SK-N-SH (cell line): ENCODE measurements around the gene WNT4. TPM values are rescaled to one million over a fixed set of nuclear protein-coding genes. Genes with fewer than 3 reads are reported as not detected.

Experiments used
- CTCF ChIA-PET: fragments of 300-600, 350-600 bp; formaldehyde crosslinking; extraction: SDS; loops from one replicate; lab custom pipeline; 2021; lab: Yijun Ruan, JAX
- POLR2A ChIA-PET: fragments of 350-600 bp; sonication (Branson Sonifier 250); formaldehyde crosslinking; extraction: SDS; loops from one replicate; lab custom pipeline; 2020; ENCODE audit warnings: antibody characterized with exemption, inconsistent platforms; lab: Yijun Ruan, JAX
- DNase-seq: peaks from one replicate; pipeline ENCODE4 v3.0.0; 2012
- H2AFZ ChIP-seq: fragments of 200-600 bp; sonication (generic); 2 replicates; pipeline ENCODE4 v1.8.1; 2016; ENCODE audit warnings: antibody characterized with exemption, mild to moderate bottlenecking, low read depth
- H3F3A ChIP-seq: fragments of 200-600 bp; sonication (generic); replicated peaks from 2 replicates; pipeline ENCODE3; 2016; ENCODE audit warnings: antibody characterized with exemption, mild to moderate bottlenecking; ENCODE audit not compliant: insufficient read depth
- H3K27ac ChIP-seq, 2 experiments: fragments of 200-500 bp in 1 of 2; fragments of 200-600 bp in 1 of 2; sonication (Bioruptor generic) in 1 of 2; sonication (generic), shearing (Covaris generic) in 1 of 2; 2 replicates each; pipeline versions ENCODE4 v1.5.1 to v1.6.1; 2014 to 2016; ENCODE audit warnings: low read depth in 2 of 2, inconsistent platforms in 1 of 2, low read length in 1 of 2, mild to moderate bottlenecking in 1 of 2, mixed read lengths in 1 of 2
- H3K27me3 ChIP-seq: fragments of 200-600 bp; sonication (generic), shearing (Covaris generic); 2 replicates; pipeline ENCODE4 v1.6.1; 2016; ENCODE audit warnings: mixed run types; ENCODE audit not compliant: insufficient read depth
- H3K36me3 ChIP-seq, 2 experiments: fragments of 200-500 bp in 1 of 2; fragments of 200-600 bp in 1 of 2; sonication (Bioruptor generic) in 1 of 2; sonication (generic) in 1 of 2; replicated peaks in 1 of 2; 2 replicates each; pipeline versions ENCODE3 to v1.5.1; 2014 to 2016; ENCODE audit warnings: low read length in 1 of 2, mild to moderate bottlenecking in 1 of 2; ENCODE audit not compliant: insufficient read depth in 2 of 2, control insufficient read depth in 1 of 2
- H3K4me1 ChIP-seq, 2 experiments: fragments of 200-500 bp in 1 of 2; fragments of 200-600 bp in 1 of 2; sonication (Bioruptor generic) in 1 of 2; sonication (generic), shearing (Covaris generic) in 1 of 2; 2 replicates each; pipeline versions ENCODE4 v1.5.1 to v1.6.1; 2014 to 2016; ENCODE audit warnings: low read depth in 1 of 2, low read length in 1 of 2, mixed run types in 1 of 2; ENCODE audit not compliant: insufficient read depth in 2 of 2, control insufficient read depth in 1 of 2
- H3K4me2 ChIP-seq: fragments of 200-600 bp; sonication (generic), shearing (Covaris generic); 2 replicates; pipeline ENCODE4 v1.6.1; 2017; ENCODE audit warnings: mixed run types
- H3K4me3 ChIP-seq, 2 experiments: fragments of 200-500 bp in 1 of 2; fragments of 200-600 bp in 1 of 2; sonication (Bioruptor generic) in 1 of 2; sonication (generic), shearing (Covaris generic) in 1 of 2; 2 replicates each; pipeline versions ENCODE4 v1.5.1 to v1.8.1; 2014 to 2016; ENCODE audit warnings: low read depth in 2 of 2, inconsistent platforms in 1 of 2, low read length in 1 of 2, mild to moderate bottlenecking in 1 of 2, mixed read lengths in 1 of 2, moderate library complexity in 1 of 2
- H3K79me2 ChIP-seq: fragments of 200-600 bp; sonication (generic); 2 replicates; pipeline ENCODE4 v1.8.1; 2017; ENCODE audit warnings: mild to moderate bottlenecking; ENCODE audit not compliant: insufficient read depth
- H3K9ac ChIP-seq: fragments of 200-600 bp; sonication (generic); 2 replicates; pipeline ENCODE4 v1.6.1; 2017; ENCODE audit warnings: mixed run types
- H3K9me2 ChIP-seq: fragments of 200-600 bp; sonication (generic); 2 replicates; pipeline ENCODE4 v1.6.1; 2017; ENCODE audit warnings: mixed run types
- H3K9me3 ChIP-seq: fragments of 200-600 bp; sonication (generic); 2 replicates; pipeline ENCODE4 v1.6.1; 2017; ENCODE audit warnings: mixed run types, mild to moderate bottlenecking, moderate library complexity
- H4K20me1 ChIP-seq: fragments of 200-600 bp; sonication (generic); 2 replicates; pipeline ENCODE4 v1.6.1; 2017; ENCODE audit warnings: mild to moderate bottlenecking, mixed run types; ENCODE audit not compliant: insufficient read depth
- CHD2 ChIP-seq: fragments of 150-350 bp; IDR thresholded peaks from 2 replicates; pipeline ENCODE4 v1.6.1; 2018; ENCODE audit warnings: low read length; ENCODE audit not compliant: partially characterized antibody
- ELF1 ChIP-seq: IDR thresholded peaks from 2 replicates; pipeline ENCODE4 v1.4.0; 2012
- EZH2phosphoT487 ChIP-seq: fragments of 200-600 bp; sonication (generic); IDR thresholded peaks from 2 replicates; pipeline ENCODE4 v1.6.1; 2017; ENCODE audit warnings: low read depth, mixed run types, mild to moderate bottlenecking, antibody characterized with exemption, moderate library complexity, borderline replicate concordance
- FOXJ3 ChIP-seq: sonication (generic); formaldehyde crosslinking; IDR thresholded peaks from 2 replicates; pipeline ENCODE4 v1.5.1; 2020; ENCODE audit warnings: mild to moderate bottlenecking, missing genetic modification reagents
- FOXM1 ChIP-seq: IDR thresholded peaks from 2 replicates; pipeline ENCODE4 v1.4.0; 2012; ENCODE audit warnings: low read depth, mild to moderate bottlenecking
- GATA2 ChIP-seq: sonication (generic); formaldehyde crosslinking; IDR thresholded peaks from 2 replicates; pipeline ENCODE4 v1.5.0; 2020; ENCODE audit warnings: mild to moderate bottlenecking, missing genetic modification reagents
- IRF3 ChIP-seq: fragments of 150-350 bp; IDR thresholded peaks from 2 replicates; pipeline ENCODE4 v1.6.1; 2016; ENCODE audit warnings: mild to moderate bottlenecking, low read depth, low read length
- MEF2A ChIP-seq: IDR thresholded peaks from 2 replicates; pipeline ENCODE4 v1.4.0; 2012; ENCODE audit warnings: low read depth, borderline replicate concordance
- NFIC ChIP-seq: IDR thresholded peaks from 2 replicates; pipeline ENCODE4 v1.4.0; 2012; ENCODE audit warnings: borderline replicate concordance
- NRF1 ChIP-seq: IDR thresholded peaks from 2 replicates; pipeline ENCODE4 v1.6.1; 2012; ENCODE audit warnings: low read depth, mild to moderate bottlenecking, low read length
- PBX3 ChIP-seq: IDR thresholded peaks from 2 replicates; pipeline ENCODE4; 2012
- POLR2AphosphoS5 ChIP-seq: IDR thresholded peaks from 2 replicates; pipeline ENCODE4 v1.6.1; 2012; ENCODE audit warnings: low read depth, low read length
- RAD21 ChIP-seq: IDR thresholded peaks from 2 replicates; pipeline ENCODE4 v1.6.1; 2012; ENCODE audit warnings: mild to moderate bottlenecking, low read length
- RFX5 ChIP-seq: IDR thresholded peaks from 2 replicates; pipeline ENCODE4 v1.6.1; 2012; ENCODE audit warnings: mild to moderate bottlenecking, improper control_type of control experiment, low read length
- RXRA ChIP-seq: IDR thresholded peaks from 2 replicates; pipeline ENCODE4 v1.4.0; 2012; ENCODE audit warnings: low read depth, mild to moderate bottlenecking, borderline replicate concordance
- SMC3 ChIP-seq: IDR thresholded peaks from 2 replicates; pipeline ENCODE4 v1.6.1; 2012; ENCODE audit warnings: low read depth, low read length, improper control_type of control experiment
- TEAD4 ChIP-seq: IDR thresholded peaks from 2 replicates; pipeline ENCODE4 v1.4.0; 2012; ENCODE audit warnings: mild to moderate bottlenecking, borderline replicate concordance; ENCODE audit not compliant: insufficient read depth
- YY1 ChIP-seq: IDR thresholded peaks from 2 replicates; pipeline ENCODE4 v1.4.0; 2012; ENCODE audit warnings: low read depth, mild to moderate bottlenecking
- ZBTB33 ChIP-seq: IDR thresholded peaks from 2 replicates; pipeline ENCODE4 v1.4.0; 2012; ENCODE audit warnings: low read depth, borderline replicate concordance
- WGBS: methylation state at CpG from one replicate; pipeline ENCODE4 v1.1.6; 2017; ENCODE audit warnings: low lambda C conversion rate; 5-methylcytosine and 5-hydroxymethylcytosine counted together
- polyA plus RNA-seq, 3 experiments: library from polyadenylated mRNA; depleted of rRNA; stranded (reverse); fragments of >200 nt; gene quantifications; 2 replicates each; pipeline ENCODE4 v1.2.3, GENCODE V29; 2012
- TF ChIP-seq, protein P1 (sequence below): fragments of 150-350 bp; IDR thresholded peaks from 2 replicates; pipeline ENCODE4 v1.6.1; 2017; ENCODE audit warnings: antibody characterized with exemption, low read length, low read depth, borderline replicate concordance

The WNT4 gene
- polyA plus RNA-seq, 1 of the 3 experiments (the other 2 are of a cell fraction): 0.03 TPM

GRCh38 chr1:22102746-22103145, 40.2 kb downstream of the WNT4 start (continued):
- TF ChIP-seq GATA2 (CRISPR knock-in tag): no peak
- no peak for TF ChIP-seq EZH2phosphoT487
- TF ChIP-seq TEAD4: no peak
- TF ChIP-seq FOXJ3 (CRISPR knock-in tag): no peak
- TF ChIP-seq RAD21: no peak
- no peak for TF ChIP-seq NRF1
- no peak for TF ChIP-seq IRF3
- no peak for TF ChIP-seq POLR2AphosphoS5
- TF ChIP-seq ZBTB33: no peak

GRCh38 chr1:22101995-22102394, 40.9 kb downstream of the WNT4 start:
- Histone ChIP-seq H3K36me3 (peaks cover 42 to 60% of the 10 kb centered on the region in 2 experiments), H4K20me1 (peaks cover 98% of the 10 kb centered on the region)

DNA sequence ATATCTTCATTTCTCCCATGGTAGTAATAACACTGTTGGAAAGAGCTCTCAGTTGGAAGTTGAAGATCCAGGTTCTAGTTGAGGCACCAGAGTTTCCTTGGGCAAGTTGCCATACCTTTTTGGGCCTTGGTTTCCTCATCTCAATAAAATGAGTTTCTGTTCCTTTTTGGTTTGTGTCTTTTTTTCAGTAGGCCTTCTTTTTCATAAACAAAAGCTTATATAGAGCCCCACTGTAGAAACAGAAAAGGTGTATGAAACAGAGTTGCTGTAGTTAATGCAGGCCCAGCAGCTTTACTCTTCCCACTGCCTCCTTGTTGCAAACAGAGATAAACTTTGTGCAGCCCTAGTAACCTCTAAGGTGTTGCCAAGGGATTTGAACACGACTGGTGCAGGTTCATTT, 41.7 kb downstream of the WNT4 start:
- peaks cover 45 to 63% of the 10 kb centered on the region in 2 experiments for H3K36me3 ChIP-seq
- H3K27ac ChIP-seq: no peak overlapping the region
- H3K4me2 ChIP-seq: no peak overlapping the region
- H3K4me3 ChIP-seq: no peak overlapping the region
- peaks cover 0 to under 1% of the 10 kb centered on the region in 2 experiments; a peak in 1 of 4 replicates for H3K4me1 ChIP-seq
- H3F3A ChIP-seq: peaks cover 35% of the 10 kb centered on the region
- H2AFZ ChIP-seq: no peak overlapping the region
- POLR2A ChIA-PET: no interaction called here
- H3K9me2 ChIP-seq: no peaks in the 10 kb centered on the region
- H3K27me3 ChIP-seq: no peaks in the 10 kb centered on the region
- no peaks in the 10 kb centered on the region for H3K9me3 ChIP-seq
- H3K79me2 ChIP-seq: peaks cover 85% of the 10 kb centered on the region
- CTCF ChIA-PET: interaction anchor here (0.9 to 4.0 kb wide), 5 partner anchors 10 to 541 kb away, joined by 4 to 21 read pairs (median 5); no protein-coding TSS in a partner anchor
- peaks cover 98% of the 10 kb centered on the region for H4K20me1 ChIP-seq
- WGBS: 100% methylated on average over 1 of the region's 1 CpG
- H3K9ac ChIP-seq: no peak overlapping the region
- DNase-seq: no peak
- no peak for TF ChIP-seq FOXM1
- no peak for TF ChIP-seq NRF1
- no peak for TF ChIP-seq MEF2A
- no peak for TF ChIP-seq RXRA
- TF ChIP-seq FOXJ3 (CRISPR knock-in tag): no peak
- TF ChIP-seq SMC3: no peak
- no peak for TF ChIP-seq NFIC
- TF ChIP-seq RAD21: no peak
- no peak for TF ChIP-seq YY1
- no peak for TF ChIP-seq ELF1
- no peak for TF ChIP-seq GATA2 (CRISPR knock-in tag)
- TF ChIP-seq, protein P1, sequence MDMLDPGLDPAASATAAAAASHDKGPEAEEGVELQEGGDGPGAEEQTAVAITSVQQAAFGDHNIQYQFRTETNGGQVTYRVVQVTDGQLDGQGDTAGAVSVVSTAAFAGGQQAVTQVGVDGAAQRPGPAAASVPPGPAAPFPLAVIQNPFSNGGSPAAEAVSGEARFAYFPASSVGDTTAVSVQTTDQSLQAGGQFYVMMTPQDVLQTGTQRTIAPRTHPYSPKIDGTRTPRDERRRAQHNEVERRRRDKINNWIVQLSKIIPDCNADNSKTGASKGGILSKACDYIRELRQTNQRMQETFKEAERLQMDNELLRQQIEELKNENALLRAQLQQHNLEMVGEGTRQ: no peak
- no peak for TF ChIP-seq CHD2
- TF ChIP-seq PBX3: no peak

More at GRCh38 chr1:22101995-22102394, 40.9 kb downstream of the WNT4 start:
- Histone ChIP-seq H3F3A (peaks cover 27% of the 10 kb centered on the region), H3K9ac (no peak overlapping the region), H3K9me3 (no peaks in the 10 kb centered on the region), H3K4me1 (peaks cover 0 to 3% of the 10 kb centered on the region in 2 experiments; a peak in 1 of 4 replicates), H3K4me2 (no peak overlapping the region), H3K79me2 (peaks cover 85% of the 10 kb centered on the region), H3K27ac (no peak overlapping the region), H3K9me2 (no peaks in the 10 kb centered on the region), H3K27me3 (no peaks in the 10 kb centered on the region), H2AFZ (no peak overlapping the region), H3K4me3 (no peak overlapping the region)
- WGBS: 95% methylated on average over 8 of the region's 8 CpGs
- TF ChIP-seq RFX5 (no peak), ELF1 (no peak), POLR2AphosphoS5 (no peak)
- no peak for DNase-seq
- ChIA-PET POLR2A (no interaction called here), CTCF (interaction anchor here (1.2 to 1.8 kb wide), 4 partner anchors 11 to 541 kb away, joined by 4 to 13 read pairs (median 4); no protein-coding TSS in a partner anchor)
